Mammary epithelial cell (primary cell): ENCODE data around the gene SELP.

ENCODE experiments used
- CTCF ChIP-seq, 2 donors: IDR thresholded peaks in 1 of 2; conservative IDR thresholded peaks in 1 of 2; 2 replicates each; pipeline ENCODE4 v1.5.1; 2011 to 2012; ENCODE audit warnings: inconsistent platforms in 2 of 2, low read length in 2 of 2, mild to moderate bottlenecking in 2 of 2, control low read depth in 1 of 2, low read depth in 1 of 2; ENCODE audit not compliant: insufficient read depth in 1 of 2; ENCODE audit errors: extremely low read depth in 1 of 2
- EZH2 ChIP-seq: IDR thresholded peaks from 2 replicates; pipeline ENCODE4 v1.6.1; 2012; ENCODE audit warnings: low read length, inconsistent platforms, borderline replicate concordance

- TF ChIP-seq CTCF (conservative IDR thresholded peaks at IDR 0.05 in 1 of 2, IDR thresholded peaks at IDR 0.05 in 1 of 2; ENCODE audit: extremely low read depth in 1 of 2, insufficient read depth in 1 of 2, low read depth in 1 of 2, low read length in 2 of 2): no peak
- TF ChIP-seq EZH2: no peak
Observed at GRCh38 chr1:169631249-169631648, 1.3 kb upstream of the SELP start.
